Fibroblast of villous mesenchyme (primary cell): ENCODE results near the gene FHL2. TPM values are rescaled to one million over a fixed set of nuclear protein-coding genes. Genes with fewer than 3 reads are reported as not detected.

Source experiments
- DNase-seq: peaks from one replicate; pipeline ENCODE4 v3.0.0-alpha.2; 2010; ENCODE audit warnings: low read depth
- H3K4me3 ChIP-seq: 2 replicates; pipeline ENCODE4 v1.5.1; 2011; ENCODE audit warnings: low read depth, mild to moderate bottlenecking, low read length
- total RNA-seq: library from RNA; depleted of rRNA; stranded (reverse); fragments of >200 nt; gene quantifications from 2 replicates; pipeline ENCODE4 v1.2.3, GENCODE V29; 2012
- TF ChIP-seq, protein P1 (sequence below): IDR thresholded peaks from 2 replicates; pipeline ENCODE4 v1.5.1; 2012; ENCODE audit warnings: low read depth, mild to moderate bottlenecking, low read length; ENCODE audit not compliant: insufficient read depth

FHL2 gene
- total RNA-seq, 1 donor: 343 TPM

DNA sequence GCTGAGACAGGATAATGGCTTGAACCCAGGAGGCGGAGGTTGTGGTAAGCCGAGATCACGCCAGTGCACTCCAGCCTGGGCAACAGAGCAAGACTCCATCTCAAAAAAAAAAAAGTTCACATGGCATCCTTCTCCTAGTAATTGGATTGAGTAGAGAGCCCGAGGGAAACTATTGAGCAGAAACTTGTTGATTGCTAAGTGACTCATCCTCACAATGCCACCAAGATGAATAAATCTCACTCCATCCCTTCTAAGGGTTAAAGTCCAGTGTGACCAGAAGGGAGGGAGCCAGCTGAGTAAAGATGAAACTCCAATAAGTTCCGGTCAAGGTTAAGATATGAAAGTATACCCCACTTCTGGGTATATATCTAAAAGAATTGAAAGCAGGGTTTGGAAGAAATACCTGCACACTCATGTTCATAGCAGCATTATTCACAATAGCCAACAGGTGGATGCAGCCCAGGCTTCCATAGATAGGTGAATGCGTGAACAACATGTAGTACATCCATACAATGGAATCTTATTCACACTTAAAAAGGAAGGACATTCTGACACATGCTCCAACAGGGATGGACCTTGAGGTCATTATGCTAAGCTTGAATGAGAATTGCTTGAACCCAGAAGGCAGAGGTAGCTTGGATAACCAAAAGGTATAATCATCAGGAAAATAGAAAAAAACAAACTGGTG lies 13.0 kb upstream of the FHL2 start:
- TF ChIP-seq, protein P1, sequence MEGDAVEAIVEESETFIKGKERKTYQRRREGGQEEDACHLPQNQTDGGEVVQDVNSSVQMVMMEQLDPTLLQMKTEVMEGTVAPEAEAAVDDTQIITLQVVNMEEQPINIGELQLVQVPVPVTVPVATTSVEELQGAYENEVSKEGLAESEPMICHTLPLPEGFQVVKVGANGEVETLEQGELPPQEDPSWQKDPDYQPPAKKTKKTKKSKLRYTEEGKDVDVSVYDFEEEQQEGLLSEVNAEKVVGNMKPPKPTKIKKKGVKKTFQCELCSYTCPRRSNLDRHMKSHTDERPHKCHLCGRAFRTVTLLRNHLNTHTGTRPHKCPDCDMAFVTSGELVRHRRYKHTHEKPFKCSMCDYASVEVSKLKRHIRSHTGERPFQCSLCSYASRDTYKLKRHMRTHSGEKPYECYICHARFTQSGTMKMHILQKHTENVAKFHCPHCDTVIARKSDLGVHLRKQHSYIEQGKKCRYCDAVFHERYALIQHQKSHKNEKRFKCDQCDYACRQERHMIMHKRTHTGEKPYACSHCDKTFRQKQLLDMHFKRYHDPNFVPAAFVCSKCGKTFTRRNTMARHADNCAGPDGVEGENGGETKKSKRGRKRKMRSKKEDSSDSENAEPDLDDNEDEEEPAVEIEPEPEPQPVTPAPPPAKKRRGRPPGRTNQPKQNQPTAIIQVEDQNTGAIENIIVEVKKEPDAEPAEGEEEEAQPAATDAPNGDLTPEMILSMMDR: no peak
- no peak for DNase-seq
- H3K4me3 ChIP-seq: no peak overlapping the region

DNA sequence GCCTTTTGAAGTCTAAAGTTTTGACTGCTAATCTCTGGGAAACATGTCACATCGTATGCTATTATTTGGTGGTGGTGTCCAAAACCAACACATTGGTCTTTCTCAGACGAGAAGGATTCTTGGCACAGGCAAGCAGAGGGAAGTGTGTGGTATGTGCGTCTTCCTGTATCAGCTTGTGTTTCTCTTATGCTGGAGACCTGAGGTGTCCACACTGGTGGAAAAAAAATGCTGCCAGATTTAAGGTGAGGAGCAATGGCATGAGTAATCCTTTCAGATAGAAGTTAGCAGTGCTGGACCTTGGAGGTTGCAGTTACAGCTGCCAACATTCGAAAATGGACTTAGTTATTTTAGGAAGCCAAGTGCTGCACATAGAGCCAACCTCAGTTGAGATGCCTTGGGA lies 11.7 kb upstream of the FHL2 start:
- no peak overlapping the region for H3K4me3 ChIP-seq
- no peak for DNase-seq
- TF ChIP-seq, protein P1: no peak

DNA sequence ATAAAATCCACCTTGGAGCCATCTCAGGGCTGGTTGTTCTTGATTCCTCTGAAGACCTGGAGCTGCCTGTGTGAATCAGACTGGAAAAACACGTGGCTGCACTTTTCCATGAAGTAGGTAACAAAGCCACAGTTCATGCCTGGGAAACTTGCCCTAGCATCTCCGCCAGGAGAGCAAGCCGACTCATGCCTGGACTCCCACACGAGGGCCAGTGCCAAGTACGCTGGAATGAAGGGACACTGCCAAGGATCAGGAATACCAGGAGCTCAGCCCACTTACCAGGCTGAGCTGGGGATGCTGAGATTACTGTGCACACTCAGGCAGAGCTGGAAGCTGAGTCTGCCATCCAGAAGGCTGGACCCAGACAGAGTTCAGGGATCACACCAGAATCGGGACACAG lies 10.9 kb upstream of the FHL2 start:
- TF ChIP-seq, protein P1: no peak
- H3K4me3 ChIP-seq: no peak overlapping the region
- DNase-seq: peak; percentile 55

DNA sequence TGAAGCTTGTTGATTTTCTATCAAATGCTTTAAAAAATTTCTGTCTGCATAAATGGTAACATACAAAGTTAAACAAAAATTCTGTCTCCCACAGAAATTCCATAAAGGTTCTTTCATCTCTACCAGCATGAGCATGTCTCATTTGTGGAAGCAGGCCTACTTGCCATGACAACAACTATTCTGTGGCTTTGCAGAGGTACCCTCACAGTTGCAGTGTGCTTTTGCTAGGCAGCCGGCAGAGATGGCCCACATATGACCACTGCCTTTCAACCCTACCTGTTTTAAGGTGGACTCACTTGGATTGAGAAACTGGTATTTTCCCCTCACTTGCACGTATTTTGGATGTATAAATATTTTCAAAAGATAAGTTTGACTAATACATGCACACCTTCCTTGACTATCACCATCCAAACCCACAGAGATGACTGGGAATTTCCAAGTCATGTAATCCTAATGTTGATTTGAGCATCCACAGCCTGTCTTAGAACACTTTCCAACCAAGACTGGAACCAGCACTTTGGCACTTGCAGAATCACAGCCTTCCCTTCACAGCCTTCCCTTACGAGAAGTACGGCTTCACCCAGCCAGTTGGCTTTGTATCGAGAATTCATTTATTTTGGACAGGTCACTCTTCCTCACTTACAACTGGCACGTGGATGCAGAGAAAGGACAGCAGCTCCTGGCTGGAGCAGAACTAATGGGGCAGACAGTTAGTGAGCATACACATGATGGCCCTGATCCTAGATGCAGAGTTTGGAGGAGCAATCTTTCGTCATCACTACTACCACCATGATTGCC lies 9.3 kb upstream of the FHL2 start:
- no peak overlapping the region for H3K4me3 ChIP-seq
- no peak for DNase-seq
- TF ChIP-seq, protein P1: no peak

DNA sequence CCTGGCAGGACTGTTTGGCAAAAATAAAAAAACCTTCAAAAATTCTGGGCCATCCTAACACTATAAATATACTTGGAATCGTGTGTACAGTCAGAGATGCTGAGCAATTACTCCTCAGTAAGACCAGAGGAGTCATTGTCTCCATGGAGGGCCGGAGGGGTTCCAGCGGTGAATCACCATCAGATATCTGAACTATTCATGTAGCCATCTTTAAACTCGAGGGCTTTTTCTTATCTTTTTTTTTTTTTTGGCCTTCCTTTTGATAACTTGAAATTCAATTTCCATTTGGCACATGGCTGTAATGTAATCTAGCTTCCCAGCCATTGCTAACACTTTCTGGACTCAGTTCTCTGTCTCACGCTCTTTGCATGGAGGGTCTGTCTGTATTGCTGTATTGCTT lies 7.4 kb upstream of the FHL2 start:
- DNase-seq: peak; percentile 43
- no peak overlapping the region for H3K4me3 ChIP-seq
- TF ChIP-seq, protein P1: no peak

DNA sequence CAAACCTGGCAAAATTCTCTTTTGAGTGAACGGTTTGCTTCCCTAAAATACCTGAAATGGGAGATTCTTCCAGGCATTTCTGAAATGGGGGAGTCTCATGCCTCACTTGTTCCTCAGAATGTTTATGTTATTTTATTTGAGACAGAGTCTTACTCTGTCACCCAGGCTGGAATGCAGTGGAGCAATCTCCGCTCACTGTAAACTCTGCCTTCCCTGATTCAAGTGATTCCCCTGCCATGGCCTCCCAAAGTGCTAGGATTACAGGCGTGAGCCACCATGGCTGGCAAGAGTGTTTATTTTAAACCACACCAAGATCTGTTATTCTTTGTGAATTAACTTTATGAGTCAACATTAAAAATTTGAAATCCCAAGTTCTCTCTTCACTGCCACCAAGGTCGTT lies 6.4 kb upstream of the FHL2 start:
- TF ChIP-seq, protein P1: no peak
- H3K4me3 ChIP-seq: no peak overlapping the region
- DNase-seq: peak; percentile 80
